ENCODE measurements around the gene FAM199X. TPM values are rescaled to one million over a fixed set of nuclear protein-coding genes. Genes with fewer than 3 reads are reported as not detected.
"Not testable (repeated sequence)": the region's sequence is repeated elsewhere in the genome, so short reads cannot be mapped to it uniquely, and the experiment has no call there.

Gene FAM199X
- total and polyA plus RNA-seq, 4 experiments from 2014 or later, result 7.1 to 19.9 (median 14.9) TPM

- H3K4me3 ChIP-seq (ENCODE audit: low read length in 2 of 2), result no peak overlapping the region
- Mint-ChIP-seq H3K36me3 (no peaks in the 10 kb centered on the region), H3K4me3 (no peak overlapping the region), H3K9me3 (no peaks in the 10 kb centered on the region), H3K27ac (no peak overlapping the region), H3K4me1 (no peaks in the 10 kb centered on the region), H3K27me3 (peaks cover 2 to 4% of the 10 kb centered on the region in 2 donors)
- intact Hi-C loops (cut with micrococcal nuclease), result no loop called here
- POLR2A ChIA-PET (ENCODE audit: partially characterized antibody), result no interaction called here
- no peak overlapping the region for H3K27ac ChIP-seq (ENCODE audit: low read depth, low read length)
- DNase-seq, result no peak
- no peaks in the 10 kb centered on the region for H3K36me3 ChIP-seq (ENCODE audit: insufficient read depth, low read length)
- H3K4me1 ChIP-seq (ENCODE audit: insufficient read depth, low read length), result no peaks in the 10 kb centered on the region
- no peaks in the 10 kb centered on the region for H3K27me3 ChIP-seq (ENCODE audit: insufficient read depth, low read length)
- CTCF ChIA-PET (ENCODE audit: partially characterized antibody), result interaction anchor here (1.3 kb wide), 1 partner anchor 16 kb away, joined by 3 read pairs; no protein-coding TSS in a partner anchor
- H3K9me3 ChIP-seq (ENCODE audit: control insufficient read depth in 1 of 2, low read length in 2 of 2), result no peaks in the 10 kb centered on the region
These were observed 44.9 kb downstream of the FAM199X start for GRCh38 chrX:104211187-104211586.

- DNase-seq; H3K27me3 Mint-ChIP-seq; H3K27me3 ChIP-seq (ENCODE audit: insufficient read depth, low read length); CTCF ChIA-PET (ENCODE audit: partially characterized antibody); POLR2A ChIA-PET (ENCODE audit: partially characterized antibody); H3K27ac Mint-ChIP-seq; H3K4me3 ChIP-seq (ENCODE audit: low read length in 2 of 2); H3K27ac ChIP-seq (ENCODE audit: low read depth, low read length); H3K9me3 Mint-ChIP-seq; H3K36me3 Mint-ChIP-seq; H3K36me3 ChIP-seq (ENCODE audit: insufficient read depth, low read length); H3K9me3 ChIP-seq (ENCODE audit: control insufficient read depth in 1 of 2, low read length in 2 of 2); H3K4me3 Mint-ChIP-seq; intact Hi-C loops (cut with micrococcal nuclease); H3K4me1 ChIP-seq (ENCODE audit: insufficient read depth, low read length); H3K4me1 Mint-ChIP-seq: not testable (repeated sequence)
These were observed 63.8 kb downstream of the FAM199X start for GRCh38 chrX:104230060-104230459.

Other genes starting within 250 kb of the FAM199X start
- 1 to 10 TPM; 6.1 to 6.5 TPM for gene TMSB15B, start 203.8 kb upstream of the FAM199X start, total RNA-seq
- 1 to 10 TPM; 4.5 to 6.4 TPM for gene TMSB15B, start 203.8 kb upstream of the FAM199X start, polyA plus RNA-seq
- not detected for gene H2BW1, start 152.7 kb upstream of the FAM199X start, total RNA-seq
- not detected for gene H2BW1, start 152.7 kb upstream of the FAM199X start, polyA plus RNA-seq
- gene H2BW2, start 126.5 kb upstream of the FAM199X start, total RNA-seq, result not detected
- gene H2BW2, start 126.5 kb upstream of the FAM199X start, polyA plus RNA-seq, result not detected
- gene TMSB15C, start 90.2 kb upstream of the FAM199X start, total RNA-seq, result 1 to 10 TPM; 2.8 to 3.6 TPM
- gene TMSB15C, start 90.2 kb upstream of the FAM199X start, polyA plus RNA-seq, result under 1 TPM; 0.41 to 0.48 TPM
- 1 to 10 TPM; 9.2 to 9.5 TPM for gene ZCCHC18, start 53.9 kb upstream of the FAM199X start, total RNA-seq
- 1 to 10 TPM; 1.3 to 2.0 TPM for gene ZCCHC18, start 53.9 kb upstream of the FAM199X start, polyA plus RNA-seq
- gene SLC25A53, start 9.4 kb upstream of the FAM199X start, total RNA-seq, result 10 to 100 TPM; 20.9 to 21.0 TPM
- gene SLC25A53, start 9.4 kb upstream of the FAM199X start, polyA plus RNA-seq, result 1 to 10 TPM; 7.1 to 9.6 TPM
- not detected for gene ESX1, start 88.5 kb downstream of the FAM199X start, total RNA-seq
- not detected for gene ESX1, start 88.5 kb downstream of the FAM199X start, polyA plus RNA-seq